Endothelial cell of umbilical vein (primary cell): ENCODE data around the gene PLA2G6. TPM values are rescaled to one million over a fixed set of nuclear protein-coding genes. Genes with fewer than 3 reads are reported as not detected.

Experiments used
- BruUV-seq: library from RNA; stranded (reverse); fragments of 400-500 nt; replicated peaks from 2 replicates; lab custom pipeline; 2021; lab: Mats Ljungman, UMichigan
- CTCF ChIA-PET: fragments of 300-600, 350-600 bp; sonication (Branson Sonifier 250); formaldehyde crosslinking; loops from one replicate; lab custom pipeline; 2021; ENCODE audit warnings: antibody characterized with exemption, inconsistent platforms; lab: Charles Lee
- POLR2A ChIA-PET: fragments of 300-600, 350-600 bp; sonication (Branson Sonifier 250); formaldehyde crosslinking; loops from one replicate; lab custom pipeline; 2021; ENCODE audit warnings: antibody characterized with exemption, inconsistent platforms; lab: Charles Lee
- DNase-seq: peaks from one replicate; pipeline ENCODE4 v3.0.0-alpha.2; 2011; ENCODE audit warnings: low read depth, low spot score
- FAIRE-seq: peaks from 2 replicates; lab custom pipeline; 2011; peaks lifted over from hg19 to GRCh38; lab: Jason Lieb, UNC
- H2AFZ ChIP-seq: 2 replicates; pipeline ENCODE4 v1.6.0; 2012; ENCODE audit warnings: low read depth, low read length, control low read depth, inconsistent platforms
- H3K27ac ChIP-seq: 2 replicates; pipeline ENCODE4 v1.5.1; 2011; ENCODE audit warnings: low read depth, mild to moderate bottlenecking, control low read depth, low read length, moderate library complexity; ENCODE audit not compliant: insufficient read depth
- H3K27me3 ChIP-seq, 2 experiments: 2 replicates each; pipeline versions ENCODE4 v1.6.0 to v1.6.1; 2011; ENCODE audit warnings: low read length in 2 of 2, mixed read lengths in 1 of 2; ENCODE audit not compliant: control insufficient read depth in 2 of 2, insufficient read depth in 2 of 2
- H3K36me3 ChIP-seq, 2 experiments: 2 replicates in 1 of 2; 3 replicates in 1 of 2; pipeline ENCODE4 v1.5.1; 2011; ENCODE audit warnings: low read length in 2 of 2, mild to moderate bottlenecking in 1 of 2, moderate library complexity in 1 of 2; ENCODE audit not compliant: control insufficient read depth in 2 of 2, insufficient read depth in 2 of 2; ENCODE audit errors: extremely low read depth in 1 of 2
- H3K4me1 ChIP-seq: 3 replicates; pipeline ENCODE4 v1.5.1; 2011; ENCODE audit warnings: mild to moderate bottlenecking, low read length; ENCODE audit not compliant: control insufficient read depth, insufficient read depth; ENCODE audit errors: extremely low read depth
- H3K4me2 ChIP-seq: 2 replicates; pipeline ENCODE4 v1.6.1; 2011; ENCODE audit warnings: low read length, control low read depth, mixed read lengths; ENCODE audit not compliant: insufficient read depth
- H3K4me3 ChIP-seq, 3 experiments: fragments of 200-600 bp in 1 of 3; sonication (generic), shearing (Covaris generic) in 1 of 3; replicated peaks in 1 of 3; 2 replicates each; pipeline ENCODE4 v1.5.1; 2011 to 2016; ENCODE audit warnings: control low read depth in 3 of 3, low read length in 3 of 3, mild to moderate bottlenecking in 2 of 3, inconsistent platforms in 1 of 3, low read depth in 1 of 3, moderate library complexity in 1 of 3; ENCODE audit not compliant: insufficient read depth in 1 of 3
- H3K79me2 ChIP-seq: 2 replicates; pipeline ENCODE4 v1.6.0; 2012; ENCODE audit warnings: low read length, inconsistent platforms; ENCODE audit not compliant: control insufficient read depth, insufficient read depth
- H3K9ac ChIP-seq: replicated peaks from 2 replicates; pipeline ENCODE3; 2011; ENCODE audit warnings: low read length, control low read depth; ENCODE audit not compliant: insufficient read depth; ENCODE audit errors: extremely low read depth
- H3K9me1 ChIP-seq: replicated peaks from 3 replicates; pipeline ENCODE4 v1.6.0; 2011; ENCODE audit warnings: mild to moderate bottlenecking, low read length; ENCODE audit not compliant: control insufficient read depth, insufficient read depth; ENCODE audit errors: extremely low read depth
- H3K9me3 ChIP-seq: replicated peaks from 2 replicates; pipeline ENCODE4 v1.5.1; 2012; ENCODE audit warnings: low read length, inconsistent platforms; ENCODE audit not compliant: control insufficient read depth, insufficient read depth
- H4K20me1 ChIP-seq: replicated peaks from 2 replicates; pipeline ENCODE3; 2011; ENCODE audit warnings: mild to moderate bottlenecking, low read length; ENCODE audit not compliant: control insufficient read depth, insufficient read depth; ENCODE audit errors: extremely low read depth
- EZH2 ChIP-seq: IDR thresholded peaks from 2 replicates; pipeline ENCODE4 v1.6.1; 2012; ENCODE audit warnings: borderline replicate concordance, low read depth, mild to moderate bottlenecking, moderate library complexity, low read length, inconsistent platforms; ENCODE audit not compliant: severe bottlenecking
- FOS ChIP-seq: IDR thresholded peaks from 2 replicates; pipeline ENCODE4 v1.6.1; 2011; ENCODE audit warnings: mild to moderate bottlenecking, low read length, moderate library complexity, borderline replicate concordance; ENCODE audit not compliant: insufficient read depth
- GATA2 ChIP-seq: IDR thresholded peaks from 2 replicates; pipeline ENCODE4 v1.7.0; 2011; ENCODE audit warnings: low read depth, mild to moderate bottlenecking, moderate library complexity, mixed read lengths, low read length; ENCODE audit not compliant: insufficient read length, insufficient read depth
- JUN ChIP-seq: IDR thresholded peaks from 2 replicates; pipeline ENCODE4 v1.6.1; 2011; ENCODE audit warnings: borderline replicate concordance, low read depth; ENCODE audit not compliant: insufficient read length, insufficient read depth
- MYC ChIP-seq: IDR thresholded peaks from one replicate; pipeline ENCODE4 v1.6.1; 2011; ENCODE audit warnings: mild to moderate bottlenecking, low read depth, low read length
- POLR2A ChIP-seq: IDR thresholded peaks from 2 replicates; pipeline ENCODE4 v1.6.1; 2012; ENCODE audit warnings: low read depth, mild to moderate bottlenecking, control low read depth, low read length
- POLR2AphosphoS5 ChIP-seq: IDR thresholded peaks from 2 replicates; pipeline ENCODE4 v1.6.1; 2012; ENCODE audit warnings: low read depth, mild to moderate bottlenecking, control low read depth, low read length, moderate library complexity; ENCODE audit not compliant: insufficient read depth
- dilution Hi-C: fragments of 300-500 bp; cut with MboI; formaldehyde crosslinking; loops from one replicate; pipeline ENCODE4 v1.15.0; 2019; ENCODE audit warnings: low sequenced_read_pairs; ENCODE audit not compliant: extremely low pct_ligation_motif_present
- intact Hi-C: fragments of 100-400 bp; cut with micrococcal nuclease; formaldehyde crosslinking; loops from one replicate; pipeline ENCODE4 v1.10.0; 2022
- polyA plus RNA-seq, 4 experiments: library from polyadenylated mRNA; depleted of rRNA in 3 of 4; stranded (reverse) in 3 of 4; unstranded in 1 of 4; fragments of >200 nt; gene quantifications; 2 replicates each; pipeline versions ENCODE4 v1.2.1 to v1.2.3, GENCODE V29; 2011 to 2012; ENCODE audit warnings: missing spikeins in 1 of 4
- total RNA-seq: library from RNA; stranded (reverse); gene quantifications from 2 replicates; pipeline ENCODE4 v1.2.3, GENCODE V29; 2021
- TF ChIP-seq, protein P1 (sequence below), 2 donors: IDR thresholded peaks; 1 replicate in 1 of 2; 2 replicates in 1 of 2; pipeline ENCODE4 v1.5.1; 2011; ENCODE audit warnings: low read length in 2 of 2, mild to moderate bottlenecking in 2 of 2, moderate library complexity in 2 of 2, control low read depth in 1 of 2, inconsistent platforms in 1 of 2, low read depth in 1 of 2; ENCODE audit not compliant: insufficient read depth in 1 of 2; ENCODE audit errors: extremely low read depth in 1 of 2
- TF ChIP-seq, protein P2 (sequence below): IDR thresholded peaks from 2 replicates; pipeline ENCODE4 v1.6.1; 2011; ENCODE audit not compliant: insufficient read depth, insufficient read length

PLA2G6 gene
- total and polyA plus RNA-seq, 2 donors (not counting 3 experiments of a cell fraction or from before 2014, with no cell fraction given) = 6.6 to 10.3 TPM

DNA sequence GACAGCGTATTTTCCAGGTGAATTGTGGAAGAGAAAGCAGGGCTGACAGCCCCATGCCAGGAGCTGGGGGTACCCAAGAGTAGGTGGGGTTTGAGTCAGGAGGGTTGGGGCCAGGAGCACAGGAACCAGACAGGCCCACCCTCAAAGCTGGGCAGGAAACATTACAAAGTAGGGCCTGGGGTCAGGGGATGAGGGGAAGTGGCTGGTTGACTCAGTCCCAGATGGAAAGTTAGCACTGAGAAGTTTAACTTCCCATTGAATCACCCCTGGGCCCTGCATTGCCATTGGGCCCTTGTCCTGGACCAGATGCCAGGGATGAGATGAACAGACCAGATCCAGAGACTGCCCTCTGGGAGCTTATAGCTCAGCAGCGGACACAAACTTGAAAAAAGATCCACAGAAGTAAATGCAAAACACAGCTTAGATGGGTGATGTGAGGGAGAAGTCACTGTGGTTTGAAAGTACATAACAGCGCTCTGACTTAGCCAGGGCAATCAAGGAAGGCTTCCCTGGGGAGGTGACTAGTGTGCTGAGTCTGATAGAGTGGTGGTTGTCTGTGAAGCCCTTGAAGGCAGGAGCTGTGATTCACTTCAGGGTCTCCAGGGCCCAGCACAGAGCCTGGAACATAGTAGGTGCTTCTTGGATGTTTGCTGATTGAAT lies 22.4 kb upstream of the PLA2G6 start:
- intact Hi-C loops = no loop called here
- H3K9ac ChIP-seq = peak overlapping the region; percentile 98
- BruUV-seq = no TSS peak

More for the DNA sequence above, 22.4 kb upstream of the PLA2G6 start:
- Histone ChIP-seq H3K27ac (peak overlapping the region; percentile 92), H3K4me2 (peak overlapping the region; percentile 69), H3K27me3 (no peaks in the 10 kb centered on the region), H3K36me3 (peaks cover 4 to 8% of the 10 kb centered on the region in 2 experiments), H2AFZ (no peak overlapping the region), H3K79me2 (peaks cover 66% of the 10 kb centered on the region), H3K9me1 (no peaks in the 10 kb centered on the region), H4K20me1 (no peaks in the 10 kb centered on the region), H3K4me3 (peak overlapping the region; percentile 70 to 92 (median 87)), H3K4me1 (peaks cover 24% of the 10 kb centered on the region), H3K9me3 (no peaks in the 10 kb centered on the region)
- peak; percentile 99 for FAIRE-seq
- TF ChIP-seq GATA2 (peak; percentile 69), FOS (peak; percentile 94), JUN (peak; percentile 53), POLR2AphosphoS5 (peak; percentile 85), POLR2A (peak; percentile 66), MYC (no peak), EZH2 (no peak)
- TF ChIP-seq, protein P1, sequence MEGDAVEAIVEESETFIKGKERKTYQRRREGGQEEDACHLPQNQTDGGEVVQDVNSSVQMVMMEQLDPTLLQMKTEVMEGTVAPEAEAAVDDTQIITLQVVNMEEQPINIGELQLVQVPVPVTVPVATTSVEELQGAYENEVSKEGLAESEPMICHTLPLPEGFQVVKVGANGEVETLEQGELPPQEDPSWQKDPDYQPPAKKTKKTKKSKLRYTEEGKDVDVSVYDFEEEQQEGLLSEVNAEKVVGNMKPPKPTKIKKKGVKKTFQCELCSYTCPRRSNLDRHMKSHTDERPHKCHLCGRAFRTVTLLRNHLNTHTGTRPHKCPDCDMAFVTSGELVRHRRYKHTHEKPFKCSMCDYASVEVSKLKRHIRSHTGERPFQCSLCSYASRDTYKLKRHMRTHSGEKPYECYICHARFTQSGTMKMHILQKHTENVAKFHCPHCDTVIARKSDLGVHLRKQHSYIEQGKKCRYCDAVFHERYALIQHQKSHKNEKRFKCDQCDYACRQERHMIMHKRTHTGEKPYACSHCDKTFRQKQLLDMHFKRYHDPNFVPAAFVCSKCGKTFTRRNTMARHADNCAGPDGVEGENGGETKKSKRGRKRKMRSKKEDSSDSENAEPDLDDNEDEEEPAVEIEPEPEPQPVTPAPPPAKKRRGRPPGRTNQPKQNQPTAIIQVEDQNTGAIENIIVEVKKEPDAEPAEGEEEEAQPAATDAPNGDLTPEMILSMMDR (IDR thresholded peaks at IDR 0.05; ENCODE audit: extremely low read depth in 1 of 2, insufficient read depth in 1 of 2, low read depth in 1 of 2, low read length in 2 of 2) = no peak
- TF ChIP-seq, protein P2, sequence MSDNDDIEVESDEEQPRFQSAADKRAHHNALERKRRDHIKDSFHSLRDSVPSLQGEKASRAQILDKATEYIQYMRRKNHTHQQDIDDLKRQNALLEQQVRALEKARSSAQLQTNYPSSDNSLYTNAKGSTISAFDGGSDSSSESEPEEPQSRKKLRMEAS = no peak
- POLR2A ChIA-PET = interaction anchor here (1.2 to 1.8 kb wide), 4 partner anchors 13 to 89 kb away, joined by 3 to 10 read pairs (median 6); no protein-coding TSS in a partner anchor
- CTCF ChIA-PET = interaction anchor here (0.7 to 4.3 kb wide), 15 partner anchors 11 to 151 kb away, joined by 3 to 42 read pairs (median 5); partner anchors contain the start of gene PLA2G6
- dilution Hi-C loops = no loop called here
- DNase-seq = peak; percentile 89
